Astrocyte of the spinal cord (primary cell): ENCODE data around the gene SETBP1.
A peak's percentile ranks its signal among the peaks of the same experiment; 100 is the strongest.

ENCODE experiments used
- DNase-seq: peaks from one replicate; pipeline ENCODE4 v3.0.0; 2011; ENCODE audit warnings: low read depth, low spot score
- H3K4me3 ChIP-seq: 2 replicates; pipeline ENCODE4 v1.5.1; 2011; ENCODE audit warnings: low read depth, mild to moderate bottlenecking, low read length, moderate library complexity
- in situ Hi-C: cut with HindIII; loops from 2 replicates; pipeline ENCODE4 v1.10.0; 2017; ENCODE audit warnings: low sequenced_read_pairs
- TF ChIP-seq, protein P1 (sequence below): IDR thresholded peaks from 2 replicates; pipeline ENCODE4 v1.5.1; 2012; ENCODE audit warnings: low read depth, mild to moderate bottlenecking, low read length, inconsistent platforms

Gene SETBP1

DNA sequence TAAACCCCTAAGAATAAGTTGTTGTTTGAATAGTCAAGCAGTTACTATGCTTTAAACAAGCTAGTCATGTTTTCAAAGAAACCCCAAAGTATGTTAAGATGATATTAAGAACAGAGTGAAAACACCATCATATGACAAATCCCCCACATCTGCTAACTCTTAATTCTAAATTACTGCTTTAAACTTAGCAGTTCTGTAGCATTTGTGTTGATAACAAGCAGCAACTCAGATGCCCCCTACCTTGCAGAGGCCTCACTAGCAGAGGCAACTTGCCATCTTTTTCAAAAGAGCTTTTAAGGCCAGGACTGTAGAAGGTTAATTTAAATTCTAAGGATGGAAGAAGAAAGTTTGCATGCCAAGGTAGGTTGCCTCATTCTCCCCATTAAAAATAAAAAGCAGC, 376.2 kb downstream of the SETBP1 start:
- in situ Hi-C loops = no loop called here
- TF ChIP-seq, protein P1, sequence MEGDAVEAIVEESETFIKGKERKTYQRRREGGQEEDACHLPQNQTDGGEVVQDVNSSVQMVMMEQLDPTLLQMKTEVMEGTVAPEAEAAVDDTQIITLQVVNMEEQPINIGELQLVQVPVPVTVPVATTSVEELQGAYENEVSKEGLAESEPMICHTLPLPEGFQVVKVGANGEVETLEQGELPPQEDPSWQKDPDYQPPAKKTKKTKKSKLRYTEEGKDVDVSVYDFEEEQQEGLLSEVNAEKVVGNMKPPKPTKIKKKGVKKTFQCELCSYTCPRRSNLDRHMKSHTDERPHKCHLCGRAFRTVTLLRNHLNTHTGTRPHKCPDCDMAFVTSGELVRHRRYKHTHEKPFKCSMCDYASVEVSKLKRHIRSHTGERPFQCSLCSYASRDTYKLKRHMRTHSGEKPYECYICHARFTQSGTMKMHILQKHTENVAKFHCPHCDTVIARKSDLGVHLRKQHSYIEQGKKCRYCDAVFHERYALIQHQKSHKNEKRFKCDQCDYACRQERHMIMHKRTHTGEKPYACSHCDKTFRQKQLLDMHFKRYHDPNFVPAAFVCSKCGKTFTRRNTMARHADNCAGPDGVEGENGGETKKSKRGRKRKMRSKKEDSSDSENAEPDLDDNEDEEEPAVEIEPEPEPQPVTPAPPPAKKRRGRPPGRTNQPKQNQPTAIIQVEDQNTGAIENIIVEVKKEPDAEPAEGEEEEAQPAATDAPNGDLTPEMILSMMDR = no peak
- H3K4me3 ChIP-seq = no peak overlapping the region
- peak; percentile 17 for DNase-seq

GRCh38 chr18:45057955-45058600, 377.4 kb downstream of the SETBP1 start:
- no peak overlapping the region for H3K4me3 ChIP-seq
- no peak for DNase-seq
- in situ Hi-C loops = no loop called here
- TF ChIP-seq, protein P1 = no peak

- DNase-seq = peak; percentile 85
- TF ChIP-seq, protein P1 = no peak
- in situ Hi-C loops = no loop called here
- H3K4me3 ChIP-seq = no peak overlapping the region
Observed at GRCh38 chr18:45059695-45060094, 379.0 kb downstream of the SETBP1 start.

DNA sequence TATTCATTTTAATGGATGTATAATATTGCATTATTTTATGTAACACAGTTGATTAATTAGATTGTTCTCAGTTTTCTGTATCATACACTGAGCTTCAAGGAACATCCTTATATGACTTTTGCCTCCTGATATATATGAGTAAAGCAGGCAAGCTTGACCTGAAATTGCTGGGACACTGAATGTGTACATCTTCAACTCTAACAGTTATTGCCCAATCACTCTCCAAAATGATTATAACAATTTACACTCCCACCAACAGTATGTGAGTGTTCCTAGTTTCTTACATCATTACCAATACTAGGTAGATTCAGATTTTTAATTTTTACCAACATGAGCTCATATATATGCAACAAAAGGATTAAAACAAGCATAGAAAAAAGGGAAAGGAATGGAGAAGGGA, 379.4 kb downstream of the SETBP1 start:
- TF ChIP-seq, protein P1 = no peak

DNA sequence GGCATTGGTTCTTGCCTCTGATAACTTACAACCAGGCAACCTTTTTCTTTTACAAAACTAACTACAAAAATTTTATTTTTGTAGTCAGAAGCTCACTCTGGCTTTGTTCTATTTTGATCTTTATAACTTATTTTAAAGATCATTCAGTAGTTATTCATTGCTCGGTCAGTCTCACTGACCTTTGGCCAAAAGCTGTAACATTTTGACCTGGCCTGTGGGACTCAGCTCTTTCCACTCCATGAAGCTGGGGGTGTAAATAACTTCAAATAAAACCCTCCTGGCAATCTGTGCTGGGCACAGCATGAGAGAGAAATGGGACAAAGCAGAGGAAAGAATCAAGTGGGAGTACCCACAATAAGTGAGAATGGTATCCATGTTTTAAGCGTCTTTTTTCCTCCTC, 380.7 kb downstream of the SETBP1 start:
- DNase-seq = no peak
- TF ChIP-seq, protein P1 = no peak
- H3K4me3 ChIP-seq = no peak overlapping the region
- in situ Hi-C loops = no loop called here

More for the DNA sequence above, 379.4 kb downstream of the SETBP1 start:
- no peak for DNase-seq
- no peak overlapping the region for H3K4me3 ChIP-seq
- in situ Hi-C loops = no loop called here

DNA sequence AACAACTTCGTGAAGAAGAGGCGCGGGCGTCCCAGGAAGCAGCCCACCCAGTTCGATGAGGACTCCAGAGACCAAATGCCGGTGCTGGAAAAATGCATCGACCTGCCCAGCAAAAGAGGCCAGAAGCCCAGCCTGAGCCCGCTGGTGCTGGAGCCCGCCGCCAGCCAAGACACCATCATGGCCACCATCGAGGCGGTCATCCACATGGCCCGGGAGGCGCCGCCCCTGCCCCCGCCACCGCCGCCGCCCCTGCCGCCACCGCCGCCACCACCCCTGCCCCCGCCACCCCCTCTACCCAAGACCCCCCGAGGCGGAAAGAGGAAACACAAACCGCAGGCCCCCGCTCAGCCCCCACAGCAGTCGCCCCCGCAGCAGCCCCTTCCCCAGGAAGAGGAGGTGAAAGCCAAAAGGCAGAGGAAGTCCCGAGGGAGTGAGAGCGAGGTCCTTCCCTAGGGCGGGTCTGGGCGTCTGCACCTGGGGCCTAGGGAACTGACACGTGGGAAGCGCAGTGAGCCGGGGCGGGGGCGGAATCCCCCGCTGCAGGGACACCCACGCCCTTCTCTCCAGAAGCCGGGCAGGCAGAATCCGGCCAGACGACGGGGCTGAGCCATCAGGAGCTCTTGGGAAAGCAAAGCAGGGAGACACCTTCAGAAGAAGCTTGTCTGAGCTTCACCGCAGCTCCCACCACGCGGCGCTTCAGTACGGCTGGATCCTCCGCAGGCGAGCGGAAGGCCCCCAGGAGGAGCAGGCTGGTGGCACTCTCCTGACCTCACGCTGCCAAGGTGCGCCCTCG, 382.8 kb downstream of the SETBP1 start:
- TF ChIP-seq, protein P1 = no peak
- no peak overlapping the region for H3K4me3 ChIP-seq
- no peak for DNase-seq
- in situ Hi-C loops = no loop called here
